HepG2 (cell line): ENCODE data around the gene GALNT12. TPM values are rescaled to one million over a fixed set of nuclear protein-coding genes. Genes with fewer than 3 reads are reported as not detected.

Experiments
- ATAC-seq: fragments of 200-7000 bp; cut with Tn5 transposase; 3 replicates; pipeline ENCODE4 v1.9.1; 2020; ENCODE audit warnings: mild to moderate bottlenecking, moderate library complexity
- BruUV-seq: library from RNA; stranded (reverse); fragments of 400-500 nt; replicated peaks from 2 replicates; lab custom pipeline; 2021; lab: Mats Ljungman, UMichigan
- CTCF ChIA-PET: fragments of 300-600 bp; formaldehyde crosslinking; extraction: SDS; loops from one replicate; lab custom pipeline; 2021; ENCODE audit warnings: low total read pairs, inconsistent platforms, low intra/inter-chr PET ratio; lab: Yijun Ruan, JAX
- POLR2A ChIA-PET: fragments of 350-600 bp; sonication (Branson Sonifier 250); formaldehyde crosslinking; loops from one replicate; lab custom pipeline; 2020; ENCODE audit warnings: antibody characterized with exemption, inconsistent platforms; lab: Yijun Ruan, JAX
- DNase-seq: peaks from one replicate; pipeline ENCODE4 v3.0.0-alpha.2; 2015; ENCODE audit warnings: low spot score
- FAIRE-seq: peaks from 3 replicates; lab custom pipeline; 2011; peaks lifted over from hg19 to GRCh38; lab: Jason Lieb, UNC
- H2AFZ ChIP-seq: one replicate; pipeline ENCODE4 v1.6.1; 2011; ENCODE audit warnings: low read length, inconsistent platforms
- H3K27ac ChIP-seq: fragments of 300-600 bp; 3 replicates; pipeline ENCODE4 v1.8.0; 2011; ENCODE audit warnings: mixed run types, mild to moderate bottlenecking, mixed read lengths, low read length, inconsistent platforms; ENCODE audit not compliant: insufficient read depth; ENCODE audit errors: extremely low read length
- H3K27me3 ChIP-seq, 2 experiments: fragments of 200-600 bp in 1 of 2; 2 replicates in 1 of 2; 3 replicates in 1 of 2; pipeline versions ENCODE4 v1.6.0 to v1.8.0; 2011; ENCODE audit warnings: low read length in 2 of 2, mild to moderate bottlenecking in 2 of 2, moderate library complexity in 2 of 2, inconsistent platforms in 1 of 2; ENCODE audit not compliant: insufficient read depth in 2 of 2, control insufficient read depth in 1 of 2
- H3K36me3 ChIP-seq, 2 experiments: fragments of 200-600 bp in 1 of 2; replicated peaks in 1 of 2; 2 replicates in 1 of 2; 3 replicates in 1 of 2; pipeline versions ENCODE4 v1.5.1 to v1.8.0; 2011; ENCODE audit warnings: low read length in 2 of 2, inconsistent platforms in 1 of 2; ENCODE audit not compliant: insufficient read depth in 2 of 2, control insufficient read depth in 1 of 2
- H3K4me1 ChIP-seq: 2 replicates; pipeline ENCODE4 v1.5.1; 2012; ENCODE audit warnings: low read length, inconsistent platforms; ENCODE audit not compliant: insufficient read depth
- H3K4me2 ChIP-seq: 2 replicates; pipeline ENCODE4 v1.6.0; 2011; ENCODE audit warnings: low read depth, low read length, inconsistent platforms
- H3K4me3 ChIP-seq, 3 experiments: fragments of 200-600 bp in 1 of 3; sonication (generic), shearing (Covaris generic) in 1 of 3; replicated peaks in 1 of 3; 2 replicates each; pipeline ENCODE4 v1.5.1; 2011 to 2016; ENCODE audit warnings: low read length in 3 of 3, inconsistent platforms in 2 of 3, low read depth in 2 of 3, mild to moderate bottlenecking in 2 of 3, control low read depth in 1 of 3, mixed read lengths in 1 of 3; ENCODE audit not compliant: insufficient read depth in 1 of 3
- H3K79me2 ChIP-seq: one replicate; pipeline ENCODE4 v1.6.1; 2011; ENCODE audit warnings: low read length, inconsistent platforms; ENCODE audit not compliant: insufficient read depth
- H3K9ac ChIP-seq: 2 replicates; pipeline ENCODE4 v1.6.0; 2011; ENCODE audit warnings: mild to moderate bottlenecking, low read depth, low read length, inconsistent platforms; ENCODE audit not compliant: insufficient read depth
- H3K9me3 ChIP-seq: 2 replicates; pipeline ENCODE4 v1.5.1; 2012; ENCODE audit warnings: mild to moderate bottlenecking, low read length
- H4K20me1 ChIP-seq: 2 replicates; pipeline ENCODE4 v1.6.0; 2011; ENCODE audit warnings: inconsistent platforms, mild to moderate bottlenecking, low read length, moderate library complexity; ENCODE audit not compliant: insufficient read depth
- AGO1 ChIP-seq: fragments of 200-400 bp; formaldehyde crosslinking; IDR thresholded peaks from 2 replicates; pipeline ENCODE4 v1.6.1; 2017; ENCODE audit warnings: mild to moderate bottlenecking, low read depth, low read length, moderate library complexity; ENCODE audit not compliant: poor library complexity, severe bottlenecking
- AKNA ChIP-seq: sonication (generic); formaldehyde crosslinking; IDR thresholded peaks from 2 replicates; pipeline ENCODE4 v1.4.0; 2020; ENCODE audit warnings: missing genetic modification reagents, borderline replicate concordance
- ETS1 ChIP-seq: sonication (generic); formaldehyde crosslinking; IDR thresholded peaks from 2 replicates; pipeline ENCODE4 v1.4.0; 2020; ENCODE audit warnings: missing genetic modification reagents
- GABPA ChIP-seq, 2 experiments: IDR thresholded peaks; 2 replicates each; pipeline ENCODE4 v1.6.1; 2011 to 2016; ENCODE audit warnings: low read depth in 2 of 2, low read length in 1 of 2, missing biosample characterization in 1 of 2, missing genetic modification characterization in 1 of 2
- HBP1 ChIP-seq: IDR thresholded peaks from 2 replicates; pipeline ENCODE4 v1.6.1; 2016; ENCODE audit warnings: low read depth, control low read depth
- MTA3 ChIP-seq: sonication (generic); formaldehyde crosslinking; IDR thresholded peaks from 2 replicates; pipeline ENCODE4 v1.4.0; 2020; ENCODE audit warnings: missing genetic modification reagents
- NRL ChIP-seq: sonication (generic); formaldehyde crosslinking; IDR thresholded peaks from 2 replicates; pipeline ENCODE4 v1.5.0; 2020; ENCODE audit warnings: missing genetic modification reagents, mild to moderate bottlenecking, moderate library complexity, borderline replicate concordance
- PAX8 ChIP-seq: sonication (generic); formaldehyde crosslinking; IDR thresholded peaks from 2 replicates; pipeline ENCODE4 v1.8.0; 2022; ENCODE audit warnings: mild to moderate bottlenecking, missing genetic modification reagents, borderline replicate concordance
- PHF8 ChIP-seq: sonication (generic); formaldehyde crosslinking; IDR thresholded peaks from 2 replicates; pipeline ENCODE4 v1.5.0; 2020; ENCODE audit warnings: missing genetic modification reagents
- RELA ChIP-seq: sonication (generic); formaldehyde crosslinking; IDR thresholded peaks from 2 replicates; pipeline ENCODE4 v1.4.0; 2020; ENCODE audit warnings: missing genetic modification reagents
- TSC22D2 ChIP-seq: sonication (generic); formaldehyde crosslinking; IDR thresholded peaks from 2 replicates; pipeline ENCODE4 v1.5.1; 2020; ENCODE audit warnings: missing genetic modification reagents, mild to moderate bottlenecking, borderline replicate concordance
- ZNF17 ChIP-seq: sonication (generic); formaldehyde crosslinking; IDR thresholded peaks from 2 replicates; pipeline ENCODE4 v1.5.0; 2020; ENCODE audit warnings: mild to moderate bottlenecking, missing genetic modification reagents
- ZNF619 ChIP-seq: sonication (generic); formaldehyde crosslinking; IDR thresholded peaks from 2 replicates; pipeline ENCODE4 v1.4.0; 2020; ENCODE audit warnings: mild to moderate bottlenecking, missing genetic modification reagents
- WGBS: methylation state at CpG from one replicate; pipeline ENCODE4 v1.1.6; 2017; ENCODE audit warnings: low lambda C conversion rate; 5-methylcytosine and 5-hydroxymethylcytosine counted together
- in situ Hi-C: cut with HindIII; loops from 2 replicates; pipeline ENCODE4 v1.10.0; 2017; ENCODE audit warnings: low pct_unique_long_range_greater_than_20kb; ENCODE audit not compliant: extremely low pct_ligation_motif_present
- intact Hi-C: fragments of 100-400 bp; cut with micrococcal nuclease; formaldehyde crosslinking; loops from one replicate; pipeline ENCODE4 v1.10.0; 2022; ENCODE audit not compliant: unreplicated experiment
- polyA plus RNA-seq, 8 experiments: library from polyadenylated mRNA; depleted of rRNA in 3 of 8; stranded (reverse) in 7 of 8; unstranded in 1 of 8; fragments of >200 nt; fragmentation: Illumina TruSeq in 4 of 8; extraction: Trizol in 4 of 8; gene quantifications; 2 replicates each; pipeline versions ENCODE4 v1.2.1 to v1.2.3, GENCODE V29; 2011 to 2016; ENCODE audit warnings: low read depth in 4 of 8, missing spikeins in 1 of 8, mixed read lengths in 1 of 8; ENCODE audit not compliant: insufficient read depth in 1 of 8
- total RNA-seq, 5 experiments: library from RNA; depleted of rRNA; stranded (reverse); fragments of >200 nt; fragmentation: Illumina TruSeq; extraction: Trizol; gene quantifications; 2 replicates each; pipeline ENCODE4 v1.2.3, GENCODE V29; 2016; ENCODE audit warnings: low read depth in 1 of 5
- TF ChIP-seq, protein P1 (sequence below): sonication (generic); formaldehyde crosslinking; IDR thresholded peaks from 2 replicates; pipeline ENCODE4 v1.5.0; 2020; ENCODE audit warnings: mild to moderate bottlenecking, missing genetic modification reagents

Gene GALNT12
- total and polyA plus RNA-seq, 2 of the 13 experiments (the other 11 are each of a cell fraction or from before 2014, with no cell fraction given): 0.07 TPM; not detected in 1

DNA sequence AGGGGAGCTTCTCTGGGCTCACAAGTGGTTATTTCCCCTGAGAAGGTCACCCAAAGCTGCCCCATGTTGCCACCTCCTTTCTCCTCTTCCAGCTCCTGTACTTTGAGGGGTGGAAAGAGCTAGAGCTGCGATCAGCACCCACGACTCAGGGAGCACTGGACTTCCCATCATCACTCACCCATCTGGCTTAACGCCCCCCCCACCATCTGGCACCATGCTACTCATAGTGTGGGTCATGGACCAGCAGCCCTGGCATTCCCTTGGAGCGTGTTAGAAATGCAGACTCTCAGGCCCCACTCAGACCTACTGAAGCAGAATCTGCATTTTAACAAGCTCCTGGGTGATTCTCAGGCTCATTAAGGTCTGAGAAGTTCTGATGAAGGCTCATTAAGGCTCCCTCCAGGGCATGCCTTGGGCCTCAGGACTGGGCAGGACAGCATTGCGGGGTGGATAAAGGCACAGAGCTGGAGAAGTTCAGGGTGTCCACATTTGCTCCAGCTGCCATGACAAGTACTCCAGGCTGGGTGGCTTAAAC is 67.3 kb downstream of the GALNT12 start (continued):
- no peak for TF ChIP-seq AKNA
- TF ChIP-seq ZNF619: no peak
- no peak for TF ChIP-seq TSC22D2 (CRISPR knock-in tag)
- no peak for TF ChIP-seq MTA3 (CRISPR knock-in tag)
- no peak for TF ChIP-seq GABPA (IDR thresholded peaks at IDR 0.05; ENCODE audit: low read depth, low read length)
- no peak for TF ChIP-seq GABPA (CRISPR knock-in tag; IDR thresholded peaks at IDR 0.05; ENCODE audit: low read depth)
- no peak for TF ChIP-seq AGO1
- TF ChIP-seq, all 625 proteins: peak for 0

DNA sequence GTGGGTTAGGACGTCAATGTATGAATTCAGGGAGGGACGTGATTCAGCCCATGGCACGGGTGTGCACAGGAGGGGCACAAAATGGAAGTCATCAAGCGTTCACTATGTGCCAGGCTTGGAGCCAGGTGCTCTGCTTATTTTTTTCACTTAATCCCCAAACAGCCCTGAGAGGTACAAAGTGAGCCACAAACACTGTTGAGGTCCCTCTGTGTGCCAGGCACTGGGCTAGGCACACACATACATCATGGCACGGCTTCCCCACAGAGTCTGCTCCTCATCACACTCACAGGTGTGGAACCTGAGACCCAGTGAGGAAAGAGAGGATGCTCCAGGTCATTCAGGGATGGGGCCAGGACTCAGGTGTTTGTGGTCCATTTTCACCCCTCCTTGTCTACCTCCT is 68.1 kb downstream of the GALNT12 start:
- POLR2A ChIA-PET: no interaction called here
- TF ChIP-seq RELA: no peak
- no peak for TF ChIP-seq ETS1 (CRISPR knock-in tag)
- no peak for TF ChIP-seq NRL (CRISPR knock-in tag)
- TF ChIP-seq, protein P1, sequence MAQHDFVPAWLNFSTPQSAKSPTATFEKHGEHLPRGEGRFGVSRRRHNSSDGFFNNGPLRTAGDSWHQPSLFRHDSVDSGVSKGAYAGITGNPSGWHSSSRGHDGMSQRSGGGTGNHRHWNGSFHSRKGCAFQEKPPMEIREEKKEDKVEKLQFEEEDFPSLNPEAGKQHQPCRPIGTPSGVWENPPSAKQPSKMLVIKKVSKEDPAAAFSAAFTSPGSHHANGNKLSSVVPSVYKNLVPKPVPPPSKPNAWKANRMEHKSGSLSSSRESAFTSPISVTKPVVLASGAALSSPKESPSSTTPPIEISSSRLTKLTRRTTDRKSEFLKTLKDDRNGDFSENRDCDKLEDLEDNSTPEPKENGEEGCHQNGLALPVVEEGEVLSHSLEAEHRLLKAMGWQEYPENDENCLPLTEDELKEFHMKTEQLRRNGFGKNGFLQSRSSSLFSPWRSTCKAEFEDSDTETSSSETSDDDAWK: no peak
- TF ChIP-seq HBP1 (CRISPR knock-in tag): no peak
- no peak for TF ChIP-seq PAX8
- TF ChIP-seq ZNF17 (CRISPR knock-in tag): no peak
- TF ChIP-seq PHF8 (CRISPR knock-in tag): no peak

More for the DNA sequence above, 68.1 kb downstream of the GALNT12 start:
- Histone ChIP-seq H3K4me1 (no peaks in the 10 kb centered on the region; the same call in 1 of the 2 replicates), H3K9ac (no peak overlapping the region), H2AFZ (no peak overlapping the region), H3K4me2 (no peak overlapping the region), H4K20me1 (no peaks in the 10 kb centered on the region), H3K27ac (no peak overlapping the region), H3K36me3 (no peaks in the 10 kb centered on the region), H3K79me2 (no peaks in the 10 kb centered on the region), H3K4me3 (no peak overlapping the region), H3K9me3 (no peaks in the 10 kb centered on the region), H3K27me3 (peaks cover 3 to 11% of the 10 kb centered on the region in 2 experiments; a peak in 2 of 5 replicates)
- FAIRE-seq: no peak
- no peak for ATAC-seq
- 3% methylated on average over 4 of the region's 5 CpGs for WGBS
- BruUV-seq: no TSS peak
- CTCF ChIA-PET: no interaction called here
- in situ Hi-C loops: no loop called here
- no peak for DNase-seq
- intact Hi-C loops: no loop called here
